ENCODE measurements around the gene CBS.
"Not testable (repeated sequence)": the region's sequence is repeated elsewhere in the genome, so short reads cannot be mapped to it uniquely, and the experiment has no call there.

CBS gene

DNA sequence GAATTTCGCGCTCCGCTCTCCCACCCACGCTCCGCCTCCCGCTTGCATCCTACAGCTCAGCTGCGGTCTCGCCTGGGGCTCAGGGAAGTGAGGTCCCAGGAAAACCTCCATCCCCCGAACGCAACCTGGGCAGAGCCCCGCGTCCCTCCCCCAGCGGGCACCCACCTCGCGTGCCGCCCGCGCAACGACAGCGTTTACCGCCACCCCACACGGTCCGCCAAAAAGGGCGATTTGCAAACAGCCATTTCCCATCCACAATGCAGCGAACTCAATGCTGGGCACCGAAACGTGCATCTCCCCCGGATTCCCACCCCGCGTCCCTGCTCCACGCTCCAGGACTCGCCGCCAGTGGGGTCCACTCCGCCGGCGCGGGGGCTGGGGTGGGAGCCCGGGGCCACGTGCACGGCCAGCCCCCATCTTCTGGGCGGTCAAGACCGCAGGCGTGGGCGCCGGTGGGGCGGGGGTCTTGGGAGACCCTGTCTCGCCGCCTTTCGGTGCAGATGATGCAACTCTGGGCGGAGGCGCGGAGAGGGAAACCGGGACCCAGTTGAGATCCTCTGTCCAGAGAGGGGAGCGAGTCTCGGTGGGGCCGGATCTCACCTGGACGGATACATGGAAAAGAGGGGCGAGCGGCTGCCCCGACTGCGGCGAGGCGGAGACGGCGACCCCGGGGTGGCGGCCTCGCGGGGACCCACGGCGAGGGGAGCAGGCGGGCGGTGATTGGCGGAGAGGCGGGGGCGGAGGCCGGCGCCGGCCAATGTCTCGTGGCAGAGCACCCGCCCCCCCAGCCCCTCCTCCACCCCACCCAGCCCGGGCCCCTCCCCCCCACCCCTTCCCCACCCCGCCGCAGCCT lies at the start of gene CBS:
CBS (minus strand) TSS at position 666 of the 853 bp plus-strand sequence. CDS start 3,642 bp downstream, outside the sequence.
- not testable (repeated sequence) for DNase-seq

DNA sequence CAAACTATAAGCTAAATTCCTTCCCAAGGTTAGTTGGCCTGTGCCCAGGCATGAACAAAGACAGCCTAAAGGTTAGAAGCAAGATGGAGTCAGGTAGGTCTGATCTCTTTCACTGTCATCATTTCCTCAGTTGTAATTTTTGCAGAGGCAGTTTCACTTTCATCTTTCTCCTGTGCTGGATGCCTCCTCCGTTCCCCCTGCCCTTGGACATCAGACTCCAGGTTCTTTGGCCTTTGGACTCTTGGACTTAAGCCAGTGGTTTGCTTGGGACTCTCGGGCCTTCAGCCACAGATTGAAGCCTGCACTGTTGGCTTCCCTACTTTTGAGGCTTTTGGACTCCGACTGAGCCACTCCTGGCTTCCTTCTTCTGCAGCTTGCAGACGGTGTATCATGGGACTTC lies 40.3 kb upstream of the CBS start:
- DNase-seq = not testable (repeated sequence)

DNA sequence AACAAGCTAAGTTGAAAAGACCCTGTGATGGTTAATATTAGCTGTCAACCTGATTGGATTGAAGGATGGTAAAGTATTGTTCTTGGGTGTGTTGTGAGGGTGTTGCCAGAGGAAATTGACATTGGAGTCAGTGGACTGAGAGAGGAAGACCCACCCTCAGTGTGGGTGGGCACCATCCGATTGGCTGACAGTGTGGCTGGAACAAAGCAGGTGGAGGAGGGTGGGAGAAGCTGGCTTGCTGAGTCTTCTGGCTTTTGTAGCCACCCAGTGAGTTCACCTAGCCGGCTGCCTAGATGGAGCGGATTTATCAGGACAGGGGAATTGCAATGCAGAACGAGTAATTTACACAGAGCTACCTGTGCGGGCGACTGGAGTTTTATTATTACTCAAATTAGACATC lies 38.8 kb upstream of the CBS start:
- not testable (repeated sequence) for DNase-seq

DNA sequence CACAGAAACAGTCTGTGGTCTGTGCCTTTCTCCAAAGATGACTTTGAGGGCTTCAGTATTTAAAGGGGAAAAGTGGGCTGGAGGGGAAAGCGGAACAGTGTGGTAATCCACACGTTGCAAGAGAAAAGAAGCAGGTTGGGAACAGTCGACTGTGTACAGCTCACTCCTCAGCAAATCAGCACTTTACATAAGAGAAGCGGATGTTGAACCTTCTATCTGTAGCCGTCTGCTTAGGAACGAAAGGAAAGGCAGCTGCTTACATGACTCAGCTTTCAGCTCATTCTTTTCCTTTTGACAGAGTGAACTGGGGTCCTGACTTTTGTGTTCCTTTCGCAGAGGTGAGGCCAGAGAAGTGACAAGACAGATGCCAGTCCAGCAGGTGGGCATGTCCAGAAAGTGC lies 33.4 kb upstream of the CBS start:
- DNase-seq = not testable (repeated sequence)

DNA sequence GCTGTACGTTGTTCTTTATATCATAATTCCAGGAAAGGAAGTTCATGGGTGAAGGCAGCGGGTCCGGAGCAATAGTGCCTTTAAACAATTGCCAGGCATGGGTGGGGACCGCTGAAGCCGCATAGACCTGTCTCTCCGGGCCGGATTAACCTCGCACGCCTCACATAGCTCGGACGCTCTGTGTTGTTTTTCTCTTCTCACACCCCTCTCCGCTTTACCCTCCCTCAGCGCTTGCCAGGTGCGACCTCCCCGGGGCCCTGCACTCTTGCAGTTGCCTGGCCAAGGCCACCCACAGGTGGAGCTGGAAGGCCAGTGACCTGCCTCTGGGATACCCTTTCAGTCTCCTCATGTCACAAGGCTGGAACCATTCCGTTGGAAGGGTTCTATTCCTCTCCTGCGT lies 32.5 kb upstream of the CBS start:
- not testable (repeated sequence) for DNase-seq

DNA sequence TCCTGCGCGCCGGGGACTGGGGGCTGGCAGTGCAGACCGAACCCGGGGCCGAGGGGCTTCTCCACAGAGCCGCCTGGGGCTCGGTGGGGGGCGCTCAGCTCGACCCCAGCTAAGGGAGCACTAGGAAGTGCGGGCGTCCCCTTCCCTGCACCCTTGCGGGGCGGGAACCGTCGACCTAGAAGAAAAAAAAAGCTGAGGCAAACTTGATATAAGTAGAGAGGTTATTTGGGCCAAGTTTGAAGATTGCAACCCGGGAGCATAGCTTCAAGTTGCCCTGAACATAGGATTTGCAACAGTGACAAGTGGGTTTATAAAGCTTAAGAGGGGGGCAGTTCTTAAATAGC lies 32.1 kb upstream of the CBS start:
- not testable (repeated sequence) for DNase-seq

DNA sequence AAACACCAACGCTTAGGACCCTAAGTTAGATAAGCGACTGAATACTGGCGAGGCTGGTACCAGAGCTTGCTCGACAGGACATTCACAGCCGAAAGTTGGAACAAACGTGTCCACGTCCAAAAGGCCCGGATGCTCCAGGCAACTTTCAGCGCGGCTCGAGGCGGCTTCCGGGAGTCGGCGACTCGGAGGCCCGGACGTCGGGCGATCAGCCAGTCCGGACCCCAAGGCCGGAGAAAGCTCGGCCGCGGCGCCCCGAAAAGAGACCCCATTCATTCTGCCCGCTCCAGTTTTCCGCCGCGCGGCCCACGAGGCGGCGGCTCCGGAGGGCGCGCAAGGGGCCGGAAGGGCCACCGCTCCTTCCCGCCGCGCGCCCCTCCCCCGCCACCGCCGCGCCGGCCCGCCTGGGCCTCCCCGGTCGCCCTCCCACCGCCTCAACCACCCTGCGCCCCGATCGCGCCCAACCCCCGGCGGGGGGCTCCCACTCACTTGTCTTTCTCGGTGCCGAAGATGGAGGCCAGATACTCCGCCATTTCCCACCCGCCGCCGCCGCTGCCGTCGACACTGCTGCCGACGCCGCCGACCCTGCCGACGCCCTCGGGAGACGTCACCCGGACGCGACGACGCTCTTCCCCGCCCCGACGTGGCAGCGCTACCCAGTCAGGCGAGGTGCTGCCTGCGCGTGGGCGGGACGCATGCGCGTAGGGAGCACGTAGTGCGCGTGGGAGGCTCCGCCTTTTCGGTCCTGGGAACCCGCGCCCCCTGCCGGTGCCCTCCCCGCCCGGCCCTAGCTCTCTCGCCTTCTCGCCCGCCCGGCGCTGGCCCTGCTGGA lies 31.5 kb upstream of the CBS start, which contains the start of gene U2AF1:
U2AF1 (minus strand) TSS at position 606 of the 829 bp plus-strand sequence; CDS start at position 530, 76 bp downstream.
- not testable (repeated sequence) for DNase-seq

DNA sequence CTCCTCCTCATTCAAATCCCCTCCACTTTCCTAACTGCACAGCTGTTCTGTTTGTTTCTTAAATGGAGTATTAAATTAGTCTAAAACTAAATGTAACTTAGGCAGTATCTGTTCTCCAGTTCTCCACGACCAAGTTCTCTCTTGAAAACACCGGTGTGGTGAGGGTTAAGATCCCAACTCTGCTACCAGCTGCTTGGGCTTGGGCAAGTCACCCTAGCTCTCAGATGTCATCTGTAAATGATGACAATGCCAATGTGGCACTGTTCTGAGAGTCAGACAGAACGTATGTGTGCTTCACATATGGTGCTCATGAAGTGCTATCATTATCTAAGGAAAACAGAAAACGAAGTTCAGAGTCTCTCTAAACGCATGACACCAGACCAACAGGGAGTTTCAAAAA lies 29.0 kb upstream of the CBS start:
- not testable (repeated sequence) for DNase-seq

DNA sequence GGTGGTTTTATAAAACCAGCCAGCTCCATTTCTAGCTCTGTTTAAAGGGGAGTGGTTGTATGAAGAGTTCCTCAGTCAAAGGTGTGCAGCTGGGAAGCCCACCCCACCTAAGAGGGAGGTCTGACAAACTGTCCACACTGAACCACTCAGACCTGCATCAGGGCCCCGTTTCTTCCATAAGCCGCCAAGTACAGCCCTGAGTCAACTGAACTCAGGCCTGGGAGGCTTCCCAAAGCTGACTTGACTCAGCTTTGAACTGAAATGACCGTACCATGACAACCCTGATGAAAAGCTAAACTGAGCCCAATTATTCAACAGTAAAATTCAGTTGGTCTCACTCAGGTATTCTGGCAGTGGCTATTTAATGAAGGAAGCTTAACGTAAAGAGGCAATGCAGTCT lies 26.6 kb upstream of the CBS start:
- DNase-seq = not testable (repeated sequence)

DNA sequence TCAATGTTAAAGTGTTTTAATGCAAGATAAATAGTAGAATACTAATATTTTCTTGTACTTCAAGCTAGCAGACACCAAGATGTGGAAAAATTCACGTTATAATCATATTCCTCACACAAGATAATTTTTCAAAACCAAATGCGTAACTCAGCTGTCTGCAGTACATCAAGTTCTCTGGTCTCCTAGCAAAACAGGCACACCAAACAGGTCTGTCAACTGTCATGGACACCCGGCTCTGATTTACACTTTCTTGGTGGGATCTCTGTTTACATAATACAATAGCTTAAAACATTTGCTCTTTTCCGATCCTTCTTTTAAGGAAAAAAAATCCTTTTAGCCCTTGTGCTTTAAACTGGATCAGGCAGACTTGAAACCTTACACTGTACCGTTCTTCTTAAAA lies 26.0 kb upstream of the CBS start:
- not testable (repeated sequence) for DNase-seq

DNA sequence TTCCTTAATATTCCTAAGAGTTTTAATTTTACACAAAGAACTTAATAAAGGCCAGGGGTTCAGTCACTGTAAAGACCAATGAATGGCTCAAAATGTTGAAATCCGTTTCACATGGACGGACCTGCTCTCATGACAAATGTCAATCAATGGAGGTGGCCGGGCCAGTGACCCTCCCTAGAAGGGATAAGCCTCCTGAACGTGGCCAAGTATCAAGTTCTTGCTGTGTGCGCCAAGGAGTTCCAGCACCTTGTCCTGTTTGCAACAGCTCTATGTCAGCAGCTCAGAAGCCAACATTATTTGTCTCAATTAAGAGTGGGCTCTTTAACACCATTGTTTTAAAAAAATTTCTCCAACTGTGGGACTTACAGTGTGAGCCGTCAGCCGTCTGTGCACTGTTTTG lies 25.4 kb upstream of the CBS start:
- DNase-seq = not testable (repeated sequence)

DNA sequence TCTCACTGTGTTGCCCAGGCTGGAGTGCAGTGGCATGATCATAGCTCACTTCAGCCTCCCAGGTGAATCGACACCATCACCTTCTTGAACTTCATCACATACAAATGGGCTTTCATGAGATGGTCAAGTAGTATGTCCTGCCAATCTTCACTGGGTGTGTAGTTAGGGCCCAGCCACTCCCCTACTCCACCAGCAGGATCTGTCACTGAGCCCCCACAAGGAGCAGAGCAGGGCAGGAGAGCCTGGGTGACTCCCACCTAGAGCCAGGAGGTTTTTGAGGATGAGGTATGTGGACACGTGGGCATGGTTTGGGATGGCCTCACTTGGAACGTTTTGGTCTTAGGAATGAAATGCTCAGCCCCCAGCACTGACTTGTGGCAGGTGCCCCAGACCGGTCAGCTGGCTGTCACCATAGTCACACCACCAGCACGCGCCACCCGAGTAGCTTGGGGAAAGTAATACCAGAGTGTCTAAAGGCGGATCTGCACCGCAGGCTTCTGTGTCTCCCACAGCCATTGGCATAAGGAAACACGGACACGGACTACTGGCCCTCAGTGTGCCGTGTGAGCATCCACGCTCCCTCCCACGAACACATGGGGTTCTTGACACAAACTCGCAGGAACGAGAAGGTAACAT lies 16.5 kb upstream of the CBS start:
- DNase-seq = not testable (repeated sequence)

DNA sequence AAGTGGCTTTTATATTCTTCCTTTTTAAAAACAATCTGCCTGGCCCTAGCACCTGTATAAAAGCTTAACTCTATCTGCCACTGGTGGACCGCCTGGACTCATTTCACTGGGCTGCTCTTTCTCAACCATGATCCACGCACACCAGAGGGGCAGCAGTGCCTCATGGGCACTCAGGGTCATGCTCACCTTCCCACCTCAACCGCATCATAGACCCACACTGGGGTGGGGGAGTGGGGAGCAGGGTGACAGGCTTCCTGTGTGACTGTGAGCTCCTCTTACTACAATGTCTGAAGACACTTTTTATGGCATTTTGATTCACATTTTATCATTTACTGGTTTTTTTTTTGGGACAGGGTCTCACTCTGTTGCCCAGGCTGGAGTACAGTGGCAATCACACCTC lies 15.3 kb upstream of the CBS start:
- not testable (repeated sequence) for DNase-seq

DNA sequence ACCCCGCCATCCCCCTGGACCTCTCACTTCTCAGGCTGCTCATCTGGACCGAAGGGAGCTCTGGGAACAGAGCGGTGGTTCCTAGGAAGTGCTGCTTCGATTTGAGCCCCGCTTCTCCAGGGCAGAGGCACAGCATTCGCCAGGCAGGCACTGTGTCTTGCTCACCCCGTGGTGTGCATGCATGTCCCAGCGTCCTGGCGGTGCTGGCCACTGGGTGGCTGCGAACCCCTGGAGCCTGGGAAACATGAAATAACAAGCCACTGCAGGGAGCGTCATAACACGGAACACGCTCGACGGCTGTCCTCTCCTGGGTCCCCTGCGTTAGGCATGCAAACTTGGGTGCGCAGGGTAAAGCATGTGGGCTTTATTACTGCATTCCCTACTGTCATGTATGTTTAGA lies 13.8 kb upstream of the CBS start:
- DNase-seq = not testable (repeated sequence)

DNA sequence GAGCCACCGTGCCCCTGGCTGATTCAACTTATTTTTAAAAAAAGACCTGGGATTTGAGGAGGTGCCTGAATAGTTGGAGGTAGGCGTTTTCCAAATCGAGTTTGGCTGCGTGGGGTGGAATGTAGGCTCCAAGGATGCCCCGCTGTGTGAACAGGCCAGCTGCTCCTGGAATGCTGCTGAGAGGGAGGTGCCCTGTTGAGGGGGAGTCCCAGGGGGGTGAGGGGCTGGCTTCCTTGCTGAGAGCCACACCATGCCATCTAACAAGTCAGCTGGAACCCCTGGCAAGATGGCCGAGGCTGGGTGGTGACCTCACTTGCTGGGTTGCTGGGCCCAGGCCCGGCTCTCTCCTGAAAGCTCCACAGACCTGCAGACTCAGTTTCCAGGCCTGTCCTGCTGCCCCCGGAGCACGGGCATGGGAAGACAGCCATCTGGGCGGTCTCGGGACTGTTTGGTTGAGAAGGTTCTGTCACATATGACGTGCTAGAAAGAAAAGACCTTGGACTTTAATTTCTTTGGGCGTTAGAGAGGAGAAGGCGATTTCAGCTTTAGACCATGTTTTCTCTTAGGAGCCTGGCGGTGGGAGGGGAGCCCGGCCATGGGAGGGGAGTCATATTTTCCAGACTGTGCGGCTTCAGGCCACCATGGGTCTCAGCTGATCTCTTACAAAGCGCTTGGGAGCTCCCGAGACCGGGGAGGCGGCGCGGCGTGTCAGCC lies 7.1 kb upstream of the CBS start:
- DNase-seq = not testable (repeated sequence)

DNA sequence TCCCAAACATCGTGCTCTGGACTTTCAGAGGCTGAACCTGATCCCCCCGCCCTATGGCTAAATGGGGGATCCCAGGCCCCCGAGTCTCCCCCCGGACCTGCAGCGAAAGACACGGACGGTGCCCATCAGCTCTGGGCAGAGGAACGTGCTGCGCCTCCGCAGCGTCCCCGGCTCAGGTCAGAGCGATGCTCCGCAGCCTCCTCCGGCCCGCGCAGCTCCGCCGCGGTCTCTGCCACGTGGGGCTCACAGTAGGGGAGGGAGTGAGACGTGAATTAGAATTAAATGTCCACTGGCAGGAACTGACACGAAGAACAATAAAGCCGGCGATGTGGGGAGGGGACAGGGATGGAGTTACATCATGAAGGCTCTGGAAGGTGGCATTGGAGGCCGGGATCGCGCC lies 1.0 kb upstream of the CBS start:
- DNase-seq = not testable (repeated sequence)

DNA sequence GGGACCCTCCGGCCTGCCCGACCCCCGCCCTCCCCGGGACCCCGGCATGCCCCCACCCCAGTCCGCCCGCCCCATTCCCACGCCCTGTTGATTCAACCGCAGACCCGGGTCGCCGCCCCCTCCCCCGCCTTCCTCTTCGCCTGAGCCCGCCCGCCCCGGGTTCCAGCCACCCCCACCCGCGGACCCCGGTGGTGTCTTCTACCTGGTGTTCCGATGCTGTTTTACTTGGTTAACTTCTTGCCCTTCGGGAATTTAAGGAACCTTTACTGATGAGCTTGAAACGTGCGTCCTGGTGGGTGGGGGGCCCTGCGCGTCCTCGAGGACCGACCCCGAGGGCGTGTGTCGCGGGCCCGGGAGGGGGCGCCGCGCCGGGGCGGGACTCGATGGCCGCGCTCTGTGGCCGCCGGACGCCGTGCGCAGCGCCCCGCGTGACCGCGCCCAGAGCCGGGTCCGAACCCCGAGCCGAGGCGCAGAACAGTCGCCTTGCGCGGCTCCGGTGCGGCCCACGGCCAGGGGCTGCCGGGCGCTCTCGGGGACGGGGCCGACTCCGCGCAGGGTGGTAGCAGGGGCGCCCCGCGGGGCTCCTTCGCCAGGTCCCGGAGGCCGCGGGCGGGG lies 495 bp upstream of the CBS start:
- not testable (repeated sequence) for DNase-seq

DNA sequence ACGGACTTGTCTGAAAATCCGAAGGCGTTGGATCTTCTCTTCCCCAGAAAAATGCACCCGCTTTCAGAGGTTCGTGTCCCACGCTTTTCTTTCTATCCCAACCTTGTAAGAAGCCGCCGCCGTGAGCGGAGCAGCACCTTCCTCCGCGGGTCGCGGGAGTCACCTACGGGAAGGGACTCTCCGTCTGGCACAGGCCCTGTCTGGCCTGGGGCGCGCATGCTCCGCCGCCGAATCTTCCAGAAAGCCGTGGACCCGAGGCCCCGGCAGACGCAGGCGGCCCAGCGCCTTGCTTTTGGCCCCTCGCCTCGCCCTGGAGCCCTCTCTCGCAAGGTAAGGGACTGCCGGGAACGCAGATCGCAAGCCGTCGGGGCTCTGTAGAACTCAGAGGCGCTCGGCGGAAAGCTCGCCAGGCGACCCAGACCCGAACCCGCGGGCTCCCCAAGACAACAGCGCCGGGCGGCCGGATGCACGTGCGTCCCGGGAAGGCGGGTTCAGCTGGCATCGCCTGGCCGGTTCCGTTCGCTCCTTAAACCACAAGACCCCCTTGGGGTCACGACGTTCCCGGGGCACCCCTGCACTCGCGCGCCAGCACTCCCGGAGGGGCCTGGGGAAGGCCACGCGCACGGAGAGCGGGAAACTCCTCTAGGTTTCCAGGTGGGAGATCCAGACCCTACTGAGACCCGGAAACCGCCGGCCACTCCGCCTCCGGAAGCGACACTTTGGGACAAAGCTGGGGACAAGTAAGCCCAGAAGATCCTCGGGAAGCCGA lies 1.1 kb downstream of the CBS start:
- not testable (repeated sequence) for DNase-seq

DNA sequence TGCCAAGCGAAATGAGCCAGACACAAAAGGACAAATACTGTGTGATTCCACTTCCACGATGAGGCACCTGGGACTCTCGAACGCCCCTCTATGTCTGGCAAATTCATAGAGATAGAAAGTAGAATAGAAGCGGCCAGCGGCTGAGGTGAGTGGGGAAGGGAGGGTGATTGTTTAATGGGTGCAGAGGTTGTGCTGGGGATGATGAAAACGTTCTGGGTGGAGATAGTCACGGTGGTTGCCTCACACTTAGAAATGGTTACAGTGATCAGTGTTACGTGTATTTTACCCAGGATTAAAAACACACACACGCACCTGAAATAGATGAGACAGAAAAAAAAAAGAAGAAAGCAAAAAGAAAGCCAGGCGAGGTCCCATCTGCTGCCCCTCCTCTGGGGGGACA lies 2.9 kb downstream of the CBS start:
- DNase-seq = not testable (repeated sequence)

DNA sequence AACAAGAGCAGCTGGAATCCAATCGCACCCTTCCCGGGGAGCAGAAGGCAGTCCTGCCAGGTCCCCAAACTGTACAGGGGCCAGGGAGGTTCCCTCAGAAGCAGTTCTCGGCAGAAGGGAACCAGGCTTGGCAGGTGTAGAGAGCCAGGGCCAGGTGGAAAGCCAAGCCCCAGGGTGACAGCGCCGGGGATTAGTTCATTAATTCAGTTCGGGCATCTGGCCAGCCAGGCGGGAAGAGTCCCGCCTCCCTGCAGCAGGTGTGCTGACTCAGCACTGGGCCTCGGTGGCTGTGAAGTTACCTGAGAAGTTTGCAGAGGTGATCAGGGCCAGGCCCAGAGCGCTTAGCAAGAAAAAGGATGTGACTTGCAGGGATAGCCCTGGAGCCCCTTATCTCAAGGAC lies 6.0 kb downstream of the CBS start:
- DNase-seq = not testable (repeated sequence)

DNA sequence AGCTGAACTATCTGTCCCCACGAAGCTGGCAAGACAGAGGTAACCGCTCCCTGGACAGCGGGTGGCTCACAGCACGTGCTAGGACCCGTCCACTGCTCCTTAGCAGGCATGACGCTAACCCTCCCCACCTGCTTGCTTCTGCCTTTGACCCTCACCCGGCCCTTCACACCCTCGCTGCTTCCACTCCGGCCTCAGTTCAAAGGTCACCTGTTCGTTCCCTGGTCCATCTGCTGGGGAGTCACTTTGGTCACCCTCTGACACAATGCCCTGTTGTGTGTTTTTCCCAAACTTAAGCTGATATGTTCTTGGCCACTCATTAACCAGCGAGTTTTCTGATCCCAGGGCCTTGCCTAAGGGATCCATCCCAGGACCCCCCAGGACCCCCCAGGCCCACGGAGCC lies 7.6 kb downstream of the CBS start:
- DNase-seq = not testable (repeated sequence)
